ENCODE results near the gene MTHFSD.

Gene MTHFSD

GRCh38 chr16:86490859-86491639 lies 64.0 kb downstream of the MTHFSD start:
- DNase-seq (ENCODE audit: low read depth): no peak

- no peak for DNase-seq (ENCODE audit: low read depth)
Measured at GRCh38 chr16:86485746-86486145, 69.3 kb downstream of the MTHFSD start.

- no peak for DNase-seq (ENCODE audit: low read depth)
Measured at GRCh38 chr16:86484240-86484639, 70.8 kb downstream of the MTHFSD start.

GRCh38 chr16:86481607-86482006 lies 73.4 kb downstream of the MTHFSD start:
- no peak for DNase-seq (ENCODE audit: low read depth)

- DNase-seq (ENCODE audit: low read depth): no peak
Measured at GRCh38 chr16:86480444-86480843, 74.6 kb downstream of the MTHFSD start.

Data from HS-5 (cell line).